Left lung (tissue), 10 donors: Measurements from ENCODE around the gene IDH2. TPM values are rescaled to one million over a fixed set of nuclear protein-coding genes. Genes with fewer than 3 reads are reported as not detected.

Source experiments
- ATAC-seq: fragments of 200-7000 bp; cut with Tn5 transposase; one replicate; pipeline ENCODE4 v1.9.1; 2020; ENCODE audit warnings: moderate library complexity
- DNase-seq, 4 donors: peaks; one replicate each; pipeline ENCODE4 v3.0.0-alpha.2; 2013 to 2020
- H3K27ac ChIP-seq, 2 donors: fragments of 200-600 bp; sonication (generic) in 1 of 2; one replicate each; pipeline versions ENCODE4 v1.5.0 to v1.8.0; 2020 to 2021
- H3K27me3 ChIP-seq, 2 donors: fragments of 200-600 bp; sonication (generic) in 1 of 2; one replicate each; pipeline versions ENCODE4 v1.5.0 to v1.8.0; 2020 to 2021
- H3K36me3 ChIP-seq, 2 donors: fragments of 200-600 bp; sonication (generic) in 1 of 2; one replicate each; pipeline versions ENCODE4 v1.5.0 to v1.8.0; 2020 to 2021
- H3K4me1 ChIP-seq, 2 donors: fragments of 200-600 bp; one replicate each; pipeline ENCODE4 v1.8.0; 2021
- H3K4me3 ChIP-seq, 2 donors: fragments of 200-600 bp; sonication (generic) in 1 of 2; one replicate each; pipeline versions ENCODE4 v1.5.0 to v1.8.0; 2020 to 2021; ENCODE audit warnings: mild to moderate bottlenecking in 1 of 2
- H3K9me3 ChIP-seq, 2 donors: fragments of 200-600 bp; sonication (generic) in 1 of 2; one replicate each; pipeline versions ENCODE4 v1.5.0 to v1.8.0; 2020 to 2021
- CTCF ChIP-seq, 2 donors: fragments of 200-600 bp; sonication (generic) in 1 of 2; IDR thresholded peaks; one replicate each; pipeline versions ENCODE4 v1.5.0 to v1.8.0; 2021; ENCODE audit warnings: antibody characterized with exemption in 2 of 2
- intact Hi-C, 2 donors: fragments of 100-400 bp; cut with DNase I; formaldehyde crosslinking; loops; one replicate each; pipeline versions ENCODE4 v1.11.2 to v1.14.2; 2022
- polyA plus RNA-seq, 6 donors: library from polyadenylated mRNA; unstranded; fragments of 120-200 nt; gene quantifications; one replicate each; pipeline ENCODE4 v1.2.1, GENCODE V29; 2013; ENCODE audit not compliant: insufficient read length in 6 of 6
- total RNA-seq, 2 donors: library from RNA; stranded (reverse); fragmentation: NEBNext Ultra II Directional; extraction: Animal tissue kit (Norgen Biotek cat#: 25700); gene quantifications; one replicate each; pipeline ENCODE4 v1.2.1, GENCODE V29; 2021
- donor health status: DM: no; HTN: yes; CAD: no.
- donor health status: DM: no; HTN: no; CAD: no.

Gene IDH2
- total and polyA plus RNA-seq, 8 donors = 92.7 to 137 (median 119) TPM

DNA sequence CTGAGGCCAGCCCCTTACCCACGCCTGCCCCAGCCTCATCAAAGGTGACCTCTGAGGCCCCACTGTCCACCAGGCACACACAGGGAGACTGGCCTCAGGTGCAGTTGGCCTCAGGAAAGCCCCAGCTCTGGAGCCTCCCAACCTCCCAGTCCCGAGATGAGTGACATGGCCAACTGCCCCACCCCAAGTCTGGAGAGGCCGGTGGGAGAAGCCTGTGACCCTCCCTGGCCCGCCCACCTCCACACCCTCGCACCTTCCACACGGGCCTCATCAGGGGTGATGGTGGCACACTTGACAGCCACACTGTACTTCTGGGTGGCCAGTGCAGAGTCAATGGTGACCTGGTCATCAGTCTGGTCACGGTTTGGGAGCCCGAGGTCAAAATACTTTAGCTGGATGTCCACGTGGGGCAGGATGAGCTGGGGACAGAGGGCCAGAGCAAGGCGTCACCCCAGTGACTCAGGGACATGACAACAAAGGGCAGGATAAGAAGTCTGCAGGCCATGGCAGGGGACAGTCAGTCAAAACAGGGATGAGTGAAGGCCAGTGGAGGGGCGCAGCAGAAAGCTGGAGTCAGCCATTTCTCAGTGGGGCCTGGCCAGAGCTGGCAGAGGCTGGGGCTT, 11.9 kb downstream of the IDH2 start:
- DNase-seq (no peak), ATAC-seq (no peak)
- no peak overlapping the region for H3K27ac ChIP-seq
- no peak overlapping the region for H3K4me3 ChIP-seq
- H3K36me3 ChIP-seq = peaks cover 0 to 58% of the 10 kb centered on the region in 2 donors
- H3K27me3 ChIP-seq = no peaks in the 10 kb centered on the region
- intact Hi-C loops = no loop called here
- no peaks in the 10 kb centered on the region for H3K9me3 ChIP-seq
- TF ChIP-seq CTCF (IDR thresholded peaks at IDR 0.05) = no peak
- peaks cover 0 to 17% of the 10 kb centered on the region in 2 donors for H3K4me1 ChIP-seq

GRCh38 chr15:90087454-90088154, 14.7 kb downstream of the IDH2 start:
- intact Hi-C loops = no loop called here
- Histone ChIP-seq H3K27ac (no peak overlapping the region), H3K27me3 (no peaks in the 10 kb centered on the region), H3K36me3 (peaks cover 0 to 81% of the 10 kb centered on the region in 2 donors), H3K9me3 (no peaks in the 10 kb centered on the region), H3K4me3 (no peak overlapping the region), H3K4me1 (peaks cover 0 to 15% of the 10 kb centered on the region in 2 donors)
- peak in 1 of 4 donors; percentile 79 for DNase-seq
- no peak for TF ChIP-seq CTCF (IDR thresholded peaks at IDR 0.05)
- ATAC-seq = peak; percentile 11

- DNase-seq (no peak), ATAC-seq (peak; percentile 76)
- Histone ChIP-seq H3K27ac (no peak overlapping the region), H3K9me3 (no peaks in the 10 kb centered on the region), H3K4me3 (no peak overlapping the region), H3K27me3 (no peaks in the 10 kb centered on the region), H3K4me1 (peaks cover 0 to 15% of the 10 kb centered on the region in 2 donors), H3K36me3 (peaks cover 0 to 89% of the 10 kb centered on the region in 2 donors)
- peak; percentile 41 to 81 for TF ChIP-seq CTCF (IDR thresholded peaks at IDR 0.05)
- intact Hi-C loops = no loop called here
These were observed 15.4 kb downstream of the IDH2 start for GRCh38 chr15:90086868-90087268.

DNA sequence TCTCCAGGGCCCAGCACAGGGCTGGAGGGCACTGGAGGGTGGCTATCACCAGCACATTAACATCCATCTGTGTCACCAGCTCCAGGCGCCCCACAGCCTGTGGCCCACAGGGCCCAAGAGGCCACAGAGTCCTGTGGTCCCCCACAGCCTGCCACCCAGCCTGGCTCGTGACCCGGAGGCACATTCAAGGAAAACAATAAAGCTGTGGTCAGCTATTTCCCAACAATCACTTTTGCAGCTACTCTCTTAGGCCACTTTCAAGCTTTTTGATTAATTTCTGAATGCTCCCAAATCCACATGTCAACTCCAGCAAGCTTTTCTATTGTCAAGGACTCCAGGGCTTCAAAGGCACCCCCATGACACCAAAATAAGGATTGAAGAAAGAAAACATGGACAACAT, 16.7 kb downstream of the IDH2 start:
- Histone ChIP-seq H3K4me3 (no peak overlapping the region), H3K27me3 (no peaks in the 10 kb centered on the region), H3K27ac (peak overlapping the region in 1 of 2 donors; percentile 55), H3K36me3 (peaks cover 0 to 91% of the 10 kb centered on the region in 2 donors), H3K9me3 (no peaks in the 10 kb centered on the region), H3K4me1 (peaks cover 0 to 15% of the 10 kb centered on the region in 2 donors)
- ATAC-seq = no peak
- DNase-seq = no peak
- intact Hi-C loops = no loop called here
- no peak for TF ChIP-seq CTCF (IDR thresholded peaks at IDR 0.05)

- Histone ChIP-seq H3K4me3 (no peak overlapping the region), H3K9me3 (no peaks in the 10 kb centered on the region), H3K36me3 (peaks cover 0 to 91% of the 10 kb centered on the region in 2 donors), H3K4me1 (peaks cover 0 to 15% of the 10 kb centered on the region in 2 donors), H3K27me3 (no peaks in the 10 kb centered on the region), H3K27ac (peak overlapping the region in 1 of 2 donors; percentile 55)
- no peak for TF ChIP-seq CTCF (IDR thresholded peaks at IDR 0.05)
- intact Hi-C loops = loop anchor here in 1 of 2 donors (5.0 kb wide), 1 partner anchor 183 kb away; no protein-coding TSS in a partner anchor
- no peak for DNase-seq
- ATAC-seq = no peak
These were observed 17.3 kb downstream of the IDH2 start for GRCh38 chr15:90084876-90085423.
